ENCODE measurements around the gene MARF1.
"Not testable (repeated sequence)": the region's sequence is repeated elsewhere in the genome, so short reads cannot be mapped to it uniquely, and the experiment has no call there.

Gene MARF1

DNA sequence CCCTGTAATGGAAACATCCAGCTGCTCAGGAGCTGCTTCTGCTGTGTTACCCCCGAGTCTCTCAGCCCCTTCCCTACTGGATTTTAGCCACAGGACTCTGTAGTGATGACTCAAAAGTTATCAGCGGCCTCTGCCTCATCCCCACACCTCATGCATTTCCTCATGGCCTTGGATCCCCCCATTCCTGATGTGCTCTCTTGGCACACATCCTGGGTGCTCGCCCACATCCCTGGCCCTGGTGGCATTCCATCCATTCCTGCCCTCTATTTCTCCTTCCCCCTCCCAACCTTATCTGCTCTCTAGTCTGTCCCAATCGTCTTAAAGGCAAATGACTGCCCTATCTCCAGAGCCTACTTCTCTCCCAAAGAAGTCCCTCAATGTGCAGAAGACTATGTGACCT is 24.6 kb downstream of the MARF1 start:
- no peak for DNase-seq (ENCODE audit: low spot score)

DNA sequence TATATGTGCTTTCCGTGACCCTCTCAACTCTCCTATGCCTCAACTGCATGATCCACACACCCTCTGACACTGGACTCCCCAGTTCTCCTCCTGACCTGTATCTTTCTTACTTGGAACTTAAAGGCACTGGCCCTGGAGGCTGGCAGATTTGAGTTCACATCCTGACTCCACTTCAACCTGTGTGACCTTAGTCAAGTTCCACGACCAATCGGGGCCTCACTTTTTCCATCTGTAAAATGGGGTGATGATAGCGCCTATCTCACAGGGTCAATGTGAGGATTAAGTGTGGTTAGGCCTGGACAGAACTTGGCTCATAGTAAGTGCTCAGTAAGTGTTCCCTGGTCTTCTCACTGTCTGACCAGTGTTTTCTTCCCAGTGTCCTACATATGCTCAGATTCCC is 25.1 kb downstream of the MARF1 start:
- no peak for DNase-seq (ENCODE audit: low spot score)

DNA sequence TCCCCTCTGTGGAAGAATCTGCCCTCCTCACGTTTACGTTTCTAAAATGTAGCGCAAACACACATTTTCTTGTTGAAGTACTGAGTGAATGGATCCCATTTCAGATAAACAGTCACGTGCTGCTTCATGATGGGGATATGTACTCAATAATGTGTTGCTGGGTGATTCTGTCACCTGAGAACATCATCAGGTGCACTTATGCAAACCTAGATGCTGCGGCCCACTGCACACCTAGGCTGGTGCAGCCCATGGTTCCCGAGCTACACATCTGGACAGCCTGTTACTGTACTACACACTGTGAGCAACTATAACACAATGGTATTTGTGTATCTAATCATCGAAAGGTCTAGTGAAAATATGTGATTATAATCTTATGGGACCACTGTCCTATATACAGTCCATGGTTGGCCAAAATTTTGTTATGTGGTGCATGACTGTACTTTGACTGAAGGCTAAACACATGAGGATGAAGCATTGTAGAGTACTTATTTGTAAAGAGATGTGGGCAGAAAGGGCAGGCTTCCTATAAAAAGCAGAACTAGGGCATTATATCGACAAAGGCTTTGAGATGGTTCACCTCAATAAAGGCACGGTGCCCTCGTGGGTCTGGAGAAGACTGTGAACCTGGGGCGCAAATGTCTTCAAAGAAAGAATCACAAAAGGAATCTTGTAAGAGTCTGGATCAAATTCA is 26.3 kb downstream of the MARF1 start:
- no peak for DNase-seq (ENCODE audit: low spot score)

DNA sequence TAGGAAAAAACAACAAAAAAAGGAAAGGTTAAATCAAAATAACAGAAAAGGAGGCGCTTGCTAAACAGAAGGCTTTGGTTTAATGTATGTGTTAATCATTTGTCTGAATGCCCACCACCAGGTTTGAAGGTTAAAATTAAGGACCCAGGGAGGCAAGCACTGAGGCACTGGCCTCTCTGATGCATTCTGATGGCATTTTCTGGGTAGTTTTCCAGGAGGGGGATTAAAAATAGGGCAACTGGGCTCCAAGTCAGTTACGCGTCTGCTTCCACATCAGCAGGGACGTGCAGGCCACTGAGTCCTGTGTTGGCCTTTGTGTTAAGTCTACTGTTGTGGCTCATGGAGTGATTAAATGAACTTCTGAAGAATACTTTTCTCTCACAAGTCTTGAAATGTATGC is 26.9 kb downstream of the MARF1 start:
- DNase-seq (ENCODE audit: low spot score): no peak

DNA sequence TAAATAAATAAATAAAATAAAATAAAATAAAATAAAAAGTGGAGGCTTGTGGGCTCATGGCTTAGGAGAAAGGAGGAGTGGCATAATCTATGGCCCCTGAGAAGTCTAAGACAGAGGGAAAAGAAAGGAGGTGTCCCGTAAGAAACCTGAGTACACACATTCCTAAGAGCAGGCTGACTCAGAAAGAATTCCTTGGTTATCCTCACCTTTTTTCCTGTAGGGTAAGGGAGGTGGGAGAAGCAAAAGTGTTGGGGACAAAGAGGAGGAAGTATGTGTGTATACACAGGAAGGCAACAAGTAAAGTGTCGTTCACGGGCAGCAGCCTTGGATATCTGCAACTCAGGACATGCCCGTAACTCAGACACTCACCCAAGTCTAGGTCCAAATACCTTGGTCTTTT is 29.3 kb downstream of the MARF1 start:
- no peak for DNase-seq (ENCODE audit: low spot score)

DNA sequence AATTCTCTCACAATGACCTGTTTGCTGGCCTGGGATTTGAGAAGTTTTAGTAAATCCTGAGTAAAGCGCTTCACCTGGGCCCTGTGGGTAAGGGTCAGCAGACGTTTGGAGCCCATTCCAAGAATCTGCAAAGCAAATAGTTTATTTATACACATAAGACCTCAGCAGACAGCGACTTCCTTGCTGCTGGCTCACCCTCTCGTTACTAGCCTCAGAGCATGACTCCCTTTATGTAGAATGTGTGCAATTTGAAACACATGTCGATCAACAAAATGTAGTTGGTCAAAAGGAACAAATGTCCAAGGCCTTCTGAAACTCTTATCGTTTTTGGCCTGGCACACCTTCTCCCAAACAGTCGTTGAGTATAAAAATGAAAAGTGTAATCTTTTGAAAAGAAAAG is 31.3 kb downstream of the MARF1 start:
- no peak for DNase-seq (ENCODE audit: low spot score)

DNA sequence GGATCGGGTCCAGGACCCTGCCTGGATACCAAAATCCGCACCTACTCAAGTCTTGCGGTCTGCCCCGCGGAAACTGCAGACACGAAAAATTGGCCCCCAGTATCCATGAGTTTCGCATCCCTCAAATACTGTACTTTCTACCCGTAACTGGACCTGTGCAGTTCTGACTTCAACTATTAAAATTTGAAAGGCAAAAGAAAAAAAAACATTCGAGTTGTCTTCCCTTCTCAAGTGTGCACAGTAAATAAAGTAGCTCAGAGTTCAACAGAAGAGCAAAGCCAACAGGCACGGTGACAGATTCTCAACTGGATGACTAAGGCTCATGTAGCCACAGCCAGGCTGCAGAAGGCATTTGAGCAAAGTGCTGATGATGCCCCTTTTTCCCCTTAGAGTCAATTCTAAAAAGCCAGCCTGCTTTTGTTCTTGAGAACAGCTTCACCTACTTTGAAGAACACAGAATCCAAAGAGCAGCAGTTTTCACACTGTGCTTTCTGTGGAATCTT is 32.5 kb downstream of the MARF1 start:
- no peak for DNase-seq (ENCODE audit: low spot score)

DNA sequence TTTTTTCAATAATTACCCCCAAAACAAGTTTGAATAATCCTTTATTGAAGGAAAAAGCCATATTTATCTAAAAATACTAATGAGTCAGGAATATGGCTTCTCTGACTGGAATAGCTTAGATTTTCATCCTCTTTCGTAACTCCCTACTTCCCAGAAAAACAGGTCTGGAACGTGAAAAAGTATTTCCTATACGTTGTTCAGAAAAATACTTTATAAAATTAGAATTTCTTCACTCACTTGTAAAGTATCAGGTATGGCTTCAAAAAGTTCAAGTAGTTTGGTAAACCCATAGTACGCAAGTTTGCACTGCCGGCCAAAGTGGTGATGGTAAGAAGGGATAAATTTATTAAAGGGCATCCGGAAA is 33.7 kb downstream of the MARF1 start:
- no peak for DNase-seq (ENCODE audit: low spot score)

DNA sequence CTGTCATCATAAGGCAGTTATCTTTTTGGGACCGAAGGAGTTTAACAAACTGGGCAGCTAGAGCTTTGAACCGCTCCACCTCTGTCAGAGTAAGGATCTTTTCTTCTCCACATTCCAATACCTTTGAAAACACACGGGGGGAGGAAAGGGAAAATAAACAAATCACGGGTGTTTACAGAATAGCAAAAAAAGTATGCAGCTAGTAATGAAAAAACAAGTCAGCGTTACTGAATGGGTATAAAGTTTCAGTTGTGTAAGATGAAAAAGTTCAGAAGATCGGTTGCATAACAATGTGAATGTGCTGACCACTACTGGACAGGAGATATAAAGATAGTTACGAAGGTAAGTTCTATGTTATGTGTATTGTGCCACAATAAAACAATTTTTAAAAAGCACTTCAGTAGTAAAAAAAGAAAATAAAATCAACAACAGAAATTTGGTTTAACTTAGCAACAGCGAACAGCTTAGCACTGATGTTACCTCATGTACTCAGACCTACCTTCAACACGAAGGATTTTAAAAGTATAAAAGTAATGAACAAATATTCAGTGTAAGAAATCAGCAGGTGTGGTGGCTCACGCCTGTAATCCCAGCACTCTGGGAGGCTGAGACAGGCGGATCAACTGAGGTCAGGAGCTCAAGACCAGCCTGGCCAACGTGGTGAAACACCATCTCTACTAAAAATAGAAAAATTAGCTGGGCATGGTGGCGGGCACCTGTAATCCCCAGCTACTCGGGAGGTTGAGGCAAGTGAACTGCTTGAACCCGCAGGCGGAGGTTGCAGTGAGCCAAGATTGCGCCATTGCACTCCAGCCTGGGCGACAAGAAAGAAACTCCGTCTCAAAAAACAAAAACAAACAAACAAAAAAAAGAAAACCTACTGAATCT is 34.3 kb downstream of the MARF1 start:
- no peak for DNase-seq (ENCODE audit: low spot score)

DNA sequence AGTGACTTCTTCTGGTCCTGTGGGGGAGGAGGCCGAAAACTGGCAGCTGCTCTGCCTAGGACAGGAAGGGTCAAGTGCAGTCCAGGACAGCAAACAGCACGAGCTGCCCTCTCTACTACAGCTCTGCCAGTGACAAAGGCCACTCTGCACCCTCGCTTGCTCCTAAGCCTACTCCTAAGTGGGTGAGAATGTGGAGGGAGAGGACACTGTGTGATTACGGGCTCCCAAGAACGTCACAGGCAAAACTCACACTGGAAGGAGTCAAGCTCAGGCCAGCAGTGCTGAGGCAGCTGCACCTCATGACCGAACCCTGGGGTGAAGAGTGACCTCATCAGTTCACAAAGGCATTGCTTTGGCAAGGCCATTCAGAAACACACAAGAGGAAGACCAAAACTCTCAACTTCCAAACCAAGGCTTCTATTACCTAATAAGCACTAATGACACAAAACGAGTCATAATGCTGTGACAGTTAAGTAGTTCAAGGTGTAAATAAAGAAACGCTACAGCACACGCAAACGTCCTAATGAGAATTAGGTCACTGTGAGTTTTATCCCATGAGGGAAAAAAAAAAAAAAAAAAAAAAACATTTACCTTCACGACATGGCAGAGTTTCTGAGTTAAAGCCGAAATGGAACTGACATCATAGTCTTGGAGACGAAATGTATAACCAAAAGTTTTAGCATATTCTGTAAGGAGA is 35.1 kb downstream of the MARF1 start:
- peak; percentile 35 for DNase-seq (ENCODE audit: low spot score)

DNA sequence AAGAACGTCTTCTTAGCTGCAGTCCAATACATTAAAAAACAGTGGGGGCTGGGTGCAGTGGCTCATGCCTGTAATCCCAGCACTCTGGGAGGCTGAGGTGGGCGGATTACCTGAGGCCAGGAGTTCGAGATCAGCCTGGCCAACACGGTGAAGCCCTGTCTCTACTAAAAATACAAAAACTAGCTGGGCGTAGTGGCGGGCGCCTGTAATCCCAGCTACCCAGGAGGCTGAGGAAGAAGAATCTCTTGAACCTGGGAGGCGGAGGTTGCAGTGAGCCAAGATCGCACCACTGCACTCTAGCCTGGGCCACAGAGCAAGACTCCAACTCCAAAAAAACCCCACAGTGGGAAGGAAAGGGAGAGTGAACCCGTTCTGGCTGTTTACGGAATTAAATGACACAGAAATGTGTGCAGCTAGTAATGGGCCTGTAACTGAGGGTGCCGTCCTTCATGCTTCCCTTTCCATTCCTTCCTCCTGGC is 35.7 kb downstream of the MARF1 start:
- not testable (repeated sequence) for DNase-seq (ENCODE audit: low spot score)

DNA sequence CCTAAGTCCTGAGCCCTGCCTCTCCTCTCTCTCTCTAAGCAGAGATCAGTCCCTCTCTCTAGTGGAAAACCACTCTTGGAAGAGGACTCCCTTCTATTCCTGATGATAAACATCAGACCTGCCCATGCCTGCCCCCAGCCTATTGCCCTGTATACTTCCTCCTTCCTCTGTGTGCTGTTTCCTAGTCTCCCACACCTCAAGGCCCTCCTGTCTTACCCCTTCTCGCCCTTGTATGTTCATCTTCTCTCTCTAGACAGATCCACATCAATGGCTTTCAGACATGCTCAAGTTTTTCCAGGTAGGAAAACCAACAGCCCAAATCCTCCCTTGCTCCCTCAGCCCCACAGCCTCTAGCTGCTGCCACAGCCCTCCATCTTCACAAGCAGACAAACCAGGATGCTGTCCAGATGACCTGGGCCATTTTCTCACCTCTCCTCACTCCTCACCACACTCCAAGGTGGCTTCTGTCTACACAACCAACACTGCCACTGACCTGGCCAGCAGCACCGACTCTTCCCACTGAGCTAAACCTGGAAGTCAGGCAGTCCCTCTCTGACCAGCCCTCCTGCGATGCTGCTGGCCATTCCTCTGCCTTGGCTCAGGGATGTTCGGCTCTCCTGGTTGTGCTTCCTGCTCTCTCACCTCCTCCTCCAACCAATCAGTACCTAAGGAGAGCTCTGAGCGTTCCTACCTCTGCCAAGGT is 36.3 kb downstream of the MARF1 start:
- DNase-seq (ENCODE audit: low spot score): no peak

DNA sequence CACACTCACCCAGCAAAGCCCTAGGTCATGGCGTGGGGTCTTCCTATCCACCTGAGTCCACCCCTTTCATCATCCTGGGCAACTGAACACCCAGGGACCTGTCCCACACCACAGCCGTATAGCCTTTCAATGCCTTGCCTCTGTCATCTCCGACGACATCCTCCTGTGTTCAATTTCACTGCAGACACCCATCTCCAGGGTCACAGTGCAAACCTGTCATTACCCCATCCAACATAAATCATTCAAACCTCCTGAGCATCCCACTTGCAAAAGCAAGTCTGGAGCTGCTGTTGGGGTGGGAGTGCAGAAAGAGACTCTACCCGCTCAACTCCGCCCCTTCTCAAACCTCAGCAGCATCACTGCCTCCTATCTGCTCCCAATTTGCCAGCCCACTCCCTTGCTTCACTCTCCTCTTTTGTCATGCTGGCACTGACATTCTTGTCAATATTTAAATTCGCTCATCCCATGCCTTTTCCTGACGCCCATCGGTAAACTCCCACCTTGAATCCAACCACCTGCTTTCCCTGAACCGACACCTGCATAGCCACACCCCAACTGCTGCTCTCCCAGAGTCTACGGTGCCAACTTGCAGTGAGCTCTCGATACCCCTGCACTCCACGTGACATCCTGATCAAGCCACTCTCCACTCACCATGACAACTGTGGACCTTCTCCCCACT is 37.0 kb downstream of the MARF1 start:
- DNase-seq (ENCODE audit: low spot score): no peak

DNA sequence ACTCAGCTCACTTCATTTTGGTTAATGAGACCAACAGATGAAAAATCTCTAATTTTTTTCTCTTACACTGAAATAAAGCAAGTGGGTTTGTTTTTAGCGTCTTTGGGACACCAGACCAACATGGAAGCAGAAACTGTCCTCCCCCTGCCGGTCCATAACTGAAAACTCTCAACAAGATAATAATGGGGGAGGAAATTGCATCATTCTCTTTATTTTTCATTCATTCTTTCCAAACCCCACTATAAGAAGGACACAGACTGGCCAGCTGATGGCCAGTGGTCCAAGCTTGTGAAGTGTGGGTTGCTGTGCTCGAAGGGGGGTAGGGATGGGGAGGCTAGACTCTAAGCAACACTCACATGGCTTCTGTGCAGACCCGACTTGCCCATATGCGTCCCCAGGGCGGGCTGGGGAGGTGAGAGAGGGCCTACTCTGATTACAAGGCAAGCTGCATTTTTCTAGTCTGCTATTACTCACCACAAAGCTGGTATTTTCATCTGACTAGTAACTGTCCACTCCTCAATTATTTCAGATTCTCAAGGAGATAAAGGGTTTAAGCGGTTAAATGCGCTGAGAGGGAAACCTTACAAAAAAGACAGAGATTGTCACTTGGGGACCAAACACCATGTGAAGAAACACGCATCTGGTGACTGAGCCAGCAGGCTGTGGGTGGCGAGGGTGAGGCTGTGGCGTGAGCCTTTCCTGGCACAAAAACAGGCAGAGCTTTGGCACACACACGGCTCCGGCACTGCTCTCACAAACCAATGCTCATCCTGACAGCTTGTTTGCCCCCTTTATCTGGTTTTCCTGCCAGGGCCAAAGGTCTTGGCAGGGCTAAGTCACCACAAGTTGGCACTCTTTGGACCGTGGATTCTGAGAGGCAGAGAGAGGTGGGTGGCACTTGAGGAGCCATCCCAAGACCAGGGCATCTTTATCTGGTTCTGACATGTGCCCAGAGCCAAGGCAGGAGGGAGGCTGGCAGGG is 38.2 kb downstream of the MARF1 start:
- no peak for DNase-seq (ENCODE audit: low spot score)

DNA sequence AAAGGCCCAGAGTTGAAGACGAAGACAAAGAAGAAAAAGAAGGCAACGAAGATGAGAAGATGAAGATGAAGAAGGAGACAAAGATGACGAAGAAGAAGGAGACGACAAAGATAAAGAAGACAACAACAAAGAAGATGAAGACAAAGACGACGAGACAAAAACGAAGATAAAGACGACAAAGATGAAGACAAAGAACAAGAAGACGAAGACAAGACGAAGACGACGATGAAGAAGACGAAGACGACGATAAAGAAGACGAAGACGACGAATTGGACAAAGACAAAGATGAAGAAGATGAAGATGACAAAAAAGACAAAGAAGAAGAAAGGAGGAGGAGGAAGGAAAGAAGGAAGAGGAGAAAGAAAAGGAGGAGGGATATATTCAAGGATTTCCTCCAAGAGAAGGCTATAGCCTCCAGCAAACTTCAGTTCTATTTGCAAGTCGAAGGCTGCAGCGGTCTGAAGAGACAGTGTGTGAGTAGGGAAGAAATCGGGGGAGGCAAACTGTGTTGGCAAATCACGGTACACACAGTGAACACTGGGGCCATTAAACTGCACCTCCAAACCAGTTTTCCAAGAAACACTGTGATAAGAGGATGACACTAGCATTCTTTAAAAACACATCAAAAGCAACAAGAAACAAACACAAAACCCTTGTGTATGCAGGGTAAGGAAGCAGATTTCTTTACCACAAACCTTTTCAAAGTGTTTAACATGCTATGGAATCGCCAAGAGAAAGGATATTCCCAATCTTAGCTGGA is 40.5 kb downstream of the MARF1 start:
- DNase-seq (ENCODE audit: low spot score): no peak

DNA sequence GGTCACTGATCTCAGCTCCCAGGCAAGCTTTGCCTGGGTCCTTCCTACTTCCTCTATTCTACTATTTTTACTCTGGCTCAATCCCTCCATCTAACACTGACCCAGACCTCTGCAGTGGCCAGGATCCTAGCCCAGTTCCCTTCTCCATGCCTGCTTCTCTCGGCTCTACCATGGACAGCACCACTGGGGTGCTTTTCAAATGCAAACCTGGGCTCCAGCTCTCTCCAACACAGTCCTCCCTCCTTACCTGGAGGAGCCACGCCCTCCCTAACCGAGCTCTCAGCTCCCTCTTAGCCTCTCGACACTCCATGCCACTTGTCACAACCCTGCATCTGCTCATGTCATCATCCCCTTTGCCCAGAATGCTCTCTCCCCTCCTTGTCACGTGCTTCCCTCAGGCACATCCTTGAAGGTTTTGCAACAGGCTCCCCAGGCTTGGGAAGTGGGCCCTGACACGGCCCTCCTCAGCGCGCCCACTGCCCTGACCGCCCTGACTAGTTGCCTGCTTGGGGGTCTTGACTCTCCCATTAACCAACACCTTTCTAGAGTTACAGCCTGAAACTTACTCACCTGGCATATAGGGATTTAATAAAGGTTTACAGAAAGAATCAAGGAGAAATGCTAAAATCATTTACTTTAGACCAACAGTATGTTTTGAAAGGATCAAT is 41.6 kb downstream of the MARF1 start:
- DNase-seq (ENCODE audit: low spot score): no peak

DNA sequence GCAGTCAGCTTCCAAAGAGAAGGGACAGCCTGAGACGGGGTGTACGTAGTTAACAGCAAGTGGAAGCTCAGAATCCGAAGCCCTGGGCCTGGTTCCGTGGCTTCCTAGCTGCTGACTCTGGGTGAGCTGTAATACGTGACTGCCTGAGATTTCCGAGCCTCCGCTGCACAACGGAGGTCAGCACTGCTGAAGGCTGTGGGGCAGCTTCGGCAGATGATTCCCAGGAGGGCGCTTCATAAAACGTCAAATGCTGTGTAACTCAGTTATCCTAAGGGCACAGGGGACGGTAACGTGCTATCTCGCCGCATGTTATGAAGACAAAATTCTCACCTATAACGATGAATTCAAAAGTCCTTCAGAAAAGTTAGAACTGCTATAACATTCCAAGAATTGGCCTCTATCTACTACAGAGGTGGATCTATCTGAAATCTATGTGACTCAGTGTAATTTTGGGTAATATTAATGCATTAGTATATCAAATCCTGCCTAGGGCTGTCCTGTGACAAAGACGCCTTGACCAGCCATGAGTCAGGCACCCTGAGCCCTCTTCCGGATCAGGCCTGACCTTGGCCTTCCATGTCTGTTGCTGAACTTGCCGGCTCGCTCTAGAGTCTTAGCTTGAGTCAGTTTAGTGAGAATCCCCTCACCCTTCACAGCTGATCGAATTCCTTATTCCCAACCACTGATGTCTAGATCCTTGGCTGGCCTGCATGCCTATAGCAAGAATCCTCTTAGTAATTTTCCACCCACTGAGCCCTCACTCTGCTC is 43.5 kb downstream of the MARF1 start:
- no peak for DNase-seq (ENCODE audit: low spot score)

DNA sequence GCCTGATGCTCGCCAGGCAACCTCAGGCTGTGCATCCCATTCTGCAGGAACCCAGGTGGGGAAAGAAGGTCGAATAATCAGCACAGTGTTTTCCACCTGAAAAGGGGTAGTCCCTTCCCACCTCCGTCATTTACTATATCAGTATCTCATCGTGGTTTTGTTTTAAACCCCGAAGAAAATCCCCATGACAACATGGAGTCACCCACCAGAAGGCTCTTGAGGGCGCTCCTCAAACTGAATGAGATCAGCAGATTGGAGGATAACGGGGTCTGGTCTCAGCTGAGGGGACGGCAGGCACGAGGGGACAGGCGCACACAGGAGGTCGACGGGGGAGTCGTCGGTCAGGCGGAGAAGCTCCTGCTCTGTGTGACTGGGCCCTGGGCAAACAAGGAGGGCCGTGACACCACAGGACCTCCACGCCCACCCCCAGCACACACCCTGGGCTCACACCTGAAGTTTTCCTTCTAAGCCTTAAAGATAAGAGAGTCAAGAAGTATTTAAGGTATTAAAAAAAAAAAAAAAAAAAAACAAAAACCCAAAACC is 44.2 kb downstream of the MARF1 start:
- no peak for DNase-seq (ENCODE audit: low spot score)
